Retinal pigment epithelial cell (primary cell): ENCODE measurements around the gene TSHZ3.

Source experiments
- DNase-seq: peaks from one replicate; pipeline ENCODE4 v3.0.0-alpha.2; 2010; ENCODE audit warnings: low read depth
- H3K4me3 ChIP-seq: 2 replicates; pipeline ENCODE4 v1.5.1; 2011; ENCODE audit warnings: mild to moderate bottlenecking, low read length, control low read depth, moderate library complexity
- CTCF ChIP-seq: conservative IDR thresholded peaks from 2 replicates; pipeline ENCODE4 v1.5.1; 2011; ENCODE audit warnings: low read depth, low read length, control low read depth, inconsistent platforms

The TSHZ3 gene

GRCh38 chr19:31314156-31314555 is 35.1 kb downstream of the TSHZ3 start:
- no peak for DNase-seq
- no peak overlapping the region for H3K4me3 ChIP-seq
- no peak for TF ChIP-seq CTCF

- no peak for TF ChIP-seq CTCF
- no peak overlapping the region for H3K4me3 ChIP-seq
- no peak for DNase-seq
Observed at GRCh38 chr19:31313291-31314030, 35.8 kb downstream of the TSHZ3 start.

GRCh38 chr19:31312677-31313244 is 36.5 kb downstream of the TSHZ3 start:
- H3K4me3 ChIP-seq = no peak overlapping the region
- TF ChIP-seq CTCF = no peak
- DNase-seq = no peak

GRCh38 chr19:31312009-31312676 is 37.1 kb downstream of the TSHZ3 start:
- no peak for DNase-seq
- no peak overlapping the region for H3K4me3 ChIP-seq
- no peak for TF ChIP-seq CTCF

GRCh38 chr19:31310432-31311133 is 38.7 kb downstream of the TSHZ3 start:
- DNase-seq = no peak
- TF ChIP-seq CTCF = no peak

GRCh38 chr19:31308781-31309180 is 40.5 kb downstream of the TSHZ3 start:
- no peak for DNase-seq
- TF ChIP-seq CTCF = no peak
- no peak overlapping the region for H3K4me3 ChIP-seq

More at GRCh38 chr19:31310432-31311133, 38.7 kb downstream of the TSHZ3 start:
- no peak overlapping the region for H3K4me3 ChIP-seq
